IPS-20b (cell line): ENCODE measurements around the gene TMEM129.
"Not testable (repeated sequence)": the region's sequence is repeated elsewhere in the genome, so short reads cannot be mapped to it uniquely, and the experiment has no call there.

Experiments
- H3K27ac ChIP-seq: one replicate; pipeline ENCODE4 v1.5.1; 2013; ENCODE audit warnings: low read length
- H3K27me3 ChIP-seq: 2 replicates; pipeline ENCODE4 v1.6.1; 2013; ENCODE audit warnings: mild to moderate bottlenecking, low read length, inconsistent platforms; ENCODE audit not compliant: insufficient read depth
- H3K36me3 ChIP-seq: 2 replicates; pipeline ENCODE4 v1.6.1; 2013; ENCODE audit warnings: low read depth, mild to moderate bottlenecking, inconsistent platforms, low read length, moderate library complexity; ENCODE audit not compliant: insufficient read depth
- H3K4me1 ChIP-seq: 2 replicates; pipeline ENCODE4 v1.6.1; 2013; ENCODE audit warnings: mild to moderate bottlenecking, control low read depth, inconsistent platforms, low read length, moderate library complexity; ENCODE audit not compliant: insufficient read depth
- H3K4me3 ChIP-seq: 2 replicates; pipeline ENCODE4 v1.5.1; 2013; ENCODE audit warnings: mild to moderate bottlenecking, low read length, inconsistent platforms
- H3K9ac ChIP-seq: 2 replicates; pipeline ENCODE4 v1.6.1; 2013; ENCODE audit warnings: low read depth, mild to moderate bottlenecking, inconsistent platforms, low read length, moderate library complexity
- H3K9me3 ChIP-seq: 2 replicates; pipeline ENCODE4 v1.6.1; 2013; ENCODE audit warnings: mild to moderate bottlenecking, low read depth, low read length, inconsistent platforms; ENCODE audit not compliant: insufficient read depth

TMEM129 gene

GRCh38 chr4:1678244-1678643 is 42.9 kb downstream of the TMEM129 start:
- peaks cover 15% of the 10 kb centered on the region for H3K27me3 ChIP-seq
- H3K9me3 ChIP-seq = no peaks in the 10 kb centered on the region
- H3K4me1 ChIP-seq = no peaks in the 10 kb centered on the region; the same call in 1 of the 2 replicates
- no peak overlapping the region for H3K27ac ChIP-seq
- H3K4me3 ChIP-seq = no peak overlapping the region
- no peak overlapping the region for H3K9ac ChIP-seq
- no peaks in the 10 kb centered on the region for H3K36me3 ChIP-seq

- Histone ChIP-seq H3K36me3 (no peaks in the 10 kb centered on the region), H3K4me1 (no peaks in the 10 kb centered on the region), H3K9me3 (no peaks in the 10 kb centered on the region), H3K4me3 (no peak overlapping the region), H3K9ac (no peak overlapping the region), H3K27me3 (peaks cover 3% of the 10 kb centered on the region; the same call in 1 of the 2 replicates), H3K27ac (no peak overlapping the region)
These were observed 44.3 kb downstream of the TMEM129 start for GRCh38 chr4:1676605-1677525.

- H3K4me3 ChIP-seq = no peak overlapping the region
- H3K9me3 ChIP-seq = no peaks in the 10 kb centered on the region
- no peak overlapping the region for H3K9ac ChIP-seq
- no peak overlapping the region for H3K27ac ChIP-seq
- H3K4me1 ChIP-seq = no peaks in the 10 kb centered on the region
- H3K27me3 ChIP-seq = no peaks in the 10 kb centered on the region
- no peaks in the 10 kb centered on the region for H3K36me3 ChIP-seq
These were observed 45.4 kb downstream of the TMEM129 start for GRCh38 chr4:1675802-1676137.

GRCh38 chr4:1675136-1675801 is 45.9 kb downstream of the TMEM129 start:
- H3K4me3 ChIP-seq = no peak overlapping the region
- H3K36me3 ChIP-seq = no peaks in the 10 kb centered on the region
- H3K4me1 ChIP-seq = no peaks in the 10 kb centered on the region
- H3K27me3 ChIP-seq = no peaks in the 10 kb centered on the region
- H3K9me3 ChIP-seq = no peaks in the 10 kb centered on the region
- no peak overlapping the region for H3K27ac ChIP-seq
- H3K9ac ChIP-seq = no peak overlapping the region

- H3K9ac ChIP-seq = no peak overlapping the region
- no peak overlapping the region for H3K4me3 ChIP-seq
- no peaks in the 10 kb centered on the region for H3K4me1 ChIP-seq
- H3K27me3 ChIP-seq = no peaks in the 10 kb centered on the region
- H3K36me3 ChIP-seq = no peaks in the 10 kb centered on the region
- H3K9me3 ChIP-seq = no peaks in the 10 kb centered on the region
- no peak overlapping the region for H3K27ac ChIP-seq
These were observed 46.4 kb downstream of the TMEM129 start for GRCh38 chr4:1674682-1675081.

- H3K4me1 ChIP-seq = no peaks in the 10 kb centered on the region
- H3K36me3 ChIP-seq = no peaks in the 10 kb centered on the region
- no peak overlapping the region for H3K27ac ChIP-seq
- H3K4me3 ChIP-seq = no peak overlapping the region
- H3K9ac ChIP-seq = no peak overlapping the region
- H3K27me3 ChIP-seq = no peaks in the 10 kb centered on the region
- no peaks in the 10 kb centered on the region for H3K9me3 ChIP-seq
These were observed 47.5 kb downstream of the TMEM129 start for GRCh38 chr4:1673671-1674070.

- not testable (repeated sequence) for H3K36me3 ChIP-seq, H3K27me3 ChIP-seq, H3K27ac ChIP-seq
These were observed 50.1 kb downstream of the TMEM129 start for GRCh38 chr4:1671011-1671410.

GRCh38 chr4:1670279-1670678 is 50.8 kb downstream of the TMEM129 start:
- no peaks in the 10 kb centered on the region for H3K36me3 ChIP-seq
- H3K4me1 ChIP-seq = no peaks in the 10 kb centered on the region
- H3K27me3 ChIP-seq = no peaks in the 10 kb centered on the region
- H3K9ac ChIP-seq = no peak overlapping the region
- no peaks in the 10 kb centered on the region for H3K9me3 ChIP-seq
- no peak overlapping the region for H3K27ac ChIP-seq
- H3K4me3 ChIP-seq = no peak overlapping the region

More at GRCh38 chr4:1671011-1671410, 50.1 kb downstream of the TMEM129 start:
- not testable (repeated sequence) for H3K4me1 ChIP-seq, H3K4me3 ChIP-seq, H3K9ac ChIP-seq, H3K9me3 ChIP-seq

- H3K4me1 ChIP-seq = no peaks in the 10 kb centered on the region
- H3K9ac ChIP-seq = no peak overlapping the region
- no peaks in the 10 kb centered on the region for H3K36me3 ChIP-seq
- H3K4me3 ChIP-seq = no peak overlapping the region
- H3K27ac ChIP-seq = no peak overlapping the region
- H3K9me3 ChIP-seq = no peaks in the 10 kb centered on the region
- H3K27me3 ChIP-seq = no peaks in the 10 kb centered on the region
These were observed 51.3 kb downstream of the TMEM129 start for GRCh38 chr4:1669850-1670249.

- no peak overlapping the region for H3K9ac ChIP-seq
- no peaks in the 10 kb centered on the region for H3K36me3 ChIP-seq
- no peak overlapping the region for H3K27ac ChIP-seq
- no peaks in the 10 kb centered on the region for H3K27me3 ChIP-seq
- no peak overlapping the region for H3K4me3 ChIP-seq
- no peaks in the 10 kb centered on the region for H3K4me1 ChIP-seq
- no peaks in the 10 kb centered on the region for H3K9me3 ChIP-seq
These were observed 51.9 kb downstream of the TMEM129 start for GRCh38 chr4:1669270-1669669.

- Histone ChIP-seq H3K27me3 (no peaks in the 10 kb centered on the region), H3K27ac (no peak overlapping the region)
These were observed 52.7 kb downstream of the TMEM129 start for GRCh38 chr4:1668488-1668840.

GRCh38 chr4:1667273-1667672 is 53.9 kb downstream of the TMEM129 start:
- Histone ChIP-seq H3K27me3 (no peaks in the 10 kb centered on the region), H3K36me3 (no peaks in the 10 kb centered on the region), H3K4me3 (no peak overlapping the region), H3K27ac (no peak overlapping the region), H3K9ac (no peak overlapping the region), H3K4me1 (no peaks in the 10 kb centered on the region), H3K9me3 (no peaks in the 10 kb centered on the region)

More at GRCh38 chr4:1668488-1668840, 52.7 kb downstream of the TMEM129 start:
- Histone ChIP-seq H3K4me3 (no peak overlapping the region), H3K9me3 (no peaks in the 10 kb centered on the region), H3K4me1 (no peaks in the 10 kb centered on the region), H3K9ac (no peak overlapping the region), H3K36me3 (no peaks in the 10 kb centered on the region)
